Measurements from ENCODE around the gene FBXL15.

GRCh38 chr10:102450124-102450373 lies 29.4 kb downstream of the FBXL15 start:
- no peak for TF ChIP-seq CTCF (IDR thresholded peaks at IDR 0.05)
- no peak for TF ChIP-seq POLR2A (IDR thresholded peaks at IDR 0.05)
- TF ChIP-seq POLR2AphosphoS5 (IDR thresholded peaks at IDR 0.05), result no peak
